HepG2 (cell line): ENCODE data around the gene MEIS3. TPM values are rescaled to one million over a fixed set of nuclear protein-coding genes. Genes with fewer than 3 reads are reported as not detected.

ENCODE experiments used
- ATAC-seq: fragments of 200-7000 bp; cut with Tn5 transposase; 3 replicates; pipeline ENCODE4 v1.9.1; 2020; ENCODE audit warnings: mild to moderate bottlenecking, moderate library complexity
- BruUV-seq: library from RNA; stranded (reverse); fragments of 400-500 nt; replicated peaks from 2 replicates; lab custom pipeline; 2021; lab: Mats Ljungman, UMichigan
- CTCF ChIA-PET: fragments of 300-600 bp; formaldehyde crosslinking; extraction: SDS; loops from one replicate; lab custom pipeline; 2021; ENCODE audit warnings: low total read pairs, inconsistent platforms, low intra/inter-chr PET ratio; lab: Yijun Ruan, JAX
- POLR2A ChIA-PET: fragments of 350-600 bp; sonication (Branson Sonifier 250); formaldehyde crosslinking; loops from one replicate; lab custom pipeline; 2020; ENCODE audit warnings: antibody characterized with exemption, inconsistent platforms; lab: Yijun Ruan, JAX
- DNase-seq: peaks from one replicate; pipeline ENCODE4 v3.0.0-alpha.2; 2015; ENCODE audit warnings: low spot score
- FAIRE-seq: peaks from 3 replicates; lab custom pipeline; 2011; peaks lifted over from hg19 to GRCh38; lab: Jason Lieb, UNC
- H2AFZ ChIP-seq: one replicate; pipeline ENCODE4 v1.6.1; 2011; ENCODE audit warnings: low read length, inconsistent platforms
- H3K27ac ChIP-seq: fragments of 300-600 bp; 3 replicates; pipeline ENCODE4 v1.8.0; 2011; ENCODE audit warnings: mixed run types, mild to moderate bottlenecking, mixed read lengths, low read length, inconsistent platforms; ENCODE audit not compliant: insufficient read depth; ENCODE audit errors: extremely low read length
- H3K27me3 ChIP-seq, 2 experiments: fragments of 200-600 bp in 1 of 2; 2 replicates in 1 of 2; 3 replicates in 1 of 2; pipeline versions ENCODE4 v1.6.0 to v1.8.0; 2011; ENCODE audit warnings: low read length in 2 of 2, mild to moderate bottlenecking in 2 of 2, moderate library complexity in 2 of 2, inconsistent platforms in 1 of 2; ENCODE audit not compliant: insufficient read depth in 2 of 2, control insufficient read depth in 1 of 2
- H3K36me3 ChIP-seq, 2 experiments: fragments of 200-600 bp in 1 of 2; replicated peaks in 1 of 2; 2 replicates in 1 of 2; 3 replicates in 1 of 2; pipeline versions ENCODE4 v1.5.1 to v1.8.0; 2011; ENCODE audit warnings: low read length in 2 of 2, inconsistent platforms in 1 of 2; ENCODE audit not compliant: insufficient read depth in 2 of 2, control insufficient read depth in 1 of 2
- H3K4me1 ChIP-seq: 2 replicates; pipeline ENCODE4 v1.5.1; 2012; ENCODE audit warnings: low read length, inconsistent platforms; ENCODE audit not compliant: insufficient read depth
- H3K4me2 ChIP-seq: 2 replicates; pipeline ENCODE4 v1.6.0; 2011; ENCODE audit warnings: low read depth, low read length, inconsistent platforms
- H3K4me3 ChIP-seq, 3 experiments: fragments of 200-600 bp in 1 of 3; sonication (generic), shearing (Covaris generic) in 1 of 3; replicated peaks in 1 of 3; 2 replicates each; pipeline ENCODE4 v1.5.1; 2011 to 2016; ENCODE audit warnings: low read length in 3 of 3, inconsistent platforms in 2 of 3, low read depth in 2 of 3, mild to moderate bottlenecking in 2 of 3, control low read depth in 1 of 3, mixed read lengths in 1 of 3; ENCODE audit not compliant: insufficient read depth in 1 of 3
- H3K79me2 ChIP-seq: one replicate; pipeline ENCODE4 v1.6.1; 2011; ENCODE audit warnings: low read length, inconsistent platforms; ENCODE audit not compliant: insufficient read depth
- H3K9ac ChIP-seq: 2 replicates; pipeline ENCODE4 v1.6.0; 2011; ENCODE audit warnings: mild to moderate bottlenecking, low read depth, low read length, inconsistent platforms; ENCODE audit not compliant: insufficient read depth
- H3K9me3 ChIP-seq: 2 replicates; pipeline ENCODE4 v1.5.1; 2012; ENCODE audit warnings: mild to moderate bottlenecking, low read length
- H4K20me1 ChIP-seq: 2 replicates; pipeline ENCODE4 v1.6.0; 2011; ENCODE audit warnings: inconsistent platforms, mild to moderate bottlenecking, low read length, moderate library complexity; ENCODE audit not compliant: insufficient read depth
- AGO2 ChIP-seq: fragments of 200-400 bp; formaldehyde crosslinking; optimal IDR thresholded peaks from 2 replicates; pipeline ENCODE3; 2017; ENCODE audit warnings: mild to moderate bottlenecking, low read depth, low read length, moderate library complexity
- HNRNPL ChIP-seq: fragments of 200-400 bp; formaldehyde crosslinking; IDR thresholded peaks from 2 replicates; pipeline ENCODE4 v1.6.1; 2017; ENCODE audit warnings: mild to moderate bottlenecking, low read depth, low read length
- RBFOX2 ChIP-seq: fragments of 200-400 bp; formaldehyde crosslinking; IDR thresholded peaks from 2 replicates; pipeline ENCODE4 v1.6.1; 2017; ENCODE audit warnings: low read depth, mild to moderate bottlenecking, low read length
- SIN3B ChIP-seq: fragments of 150-350 bp; IDR thresholded peaks from 2 replicates; pipeline ENCODE4 v1.6.1; 2014; ENCODE audit warnings: low read length
- STAG1 ChIP-seq: sonication (generic); formaldehyde crosslinking; IDR thresholded peaks from 2 replicates; pipeline ENCODE4 v1.4.0; 2020; ENCODE audit warnings: missing genetic modification reagents
- ZNF121 ChIP-seq: sonication (generic); formaldehyde crosslinking; IDR thresholded peaks from 2 replicates; pipeline ENCODE4 v1.5.0; 2020; ENCODE audit warnings: mild to moderate bottlenecking, missing genetic modification reagents
- ZNF367 ChIP-seq: sonication (generic); formaldehyde crosslinking; IDR thresholded peaks from 2 replicates; pipeline ENCODE4 v1.4.0; 2020; ENCODE audit warnings: missing genetic modification reagents, borderline replicate concordance
- ZNF530 ChIP-seq: sonication (generic); formaldehyde crosslinking; IDR thresholded peaks from 2 replicates; pipeline ENCODE4 v1.5.0; 2020; ENCODE audit warnings: low read depth, mild to moderate bottlenecking, missing genetic modification reagents
- ZNF749 ChIP-seq: sonication (generic); formaldehyde crosslinking; IDR thresholded peaks from 2 replicates; pipeline ENCODE4 v1.8.0; 2022; ENCODE audit warnings: mild to moderate bottlenecking, missing genetic modification reagents, moderate library complexity, borderline replicate concordance
- WGBS: methylation state at CpG from one replicate; pipeline ENCODE4 v1.1.6; 2017; ENCODE audit warnings: low lambda C conversion rate; 5-methylcytosine and 5-hydroxymethylcytosine counted together
- in situ Hi-C: cut with HindIII; loops from 2 replicates; pipeline ENCODE4 v1.10.0; 2017; ENCODE audit warnings: low pct_unique_long_range_greater_than_20kb; ENCODE audit not compliant: extremely low pct_ligation_motif_present
- intact Hi-C: fragments of 100-400 bp; cut with micrococcal nuclease; formaldehyde crosslinking; loops from one replicate; pipeline ENCODE4 v1.10.0; 2022; ENCODE audit not compliant: unreplicated experiment
- polyA plus RNA-seq, 8 experiments: library from polyadenylated mRNA; depleted of rRNA in 3 of 8; stranded (reverse) in 7 of 8; unstranded in 1 of 8; fragments of >200 nt; fragmentation: Illumina TruSeq in 4 of 8; extraction: Trizol in 4 of 8; gene quantifications; 2 replicates each; pipeline versions ENCODE4 v1.2.1 to v1.2.3, GENCODE V29; 2011 to 2016; ENCODE audit warnings: low read depth in 4 of 8, missing spikeins in 1 of 8, mixed read lengths in 1 of 8; ENCODE audit not compliant: insufficient read depth in 1 of 8
- total RNA-seq, 5 experiments: library from RNA; depleted of rRNA; stranded (reverse); fragments of >200 nt; fragmentation: Illumina TruSeq; extraction: Trizol; gene quantifications; 2 replicates each; pipeline ENCODE4 v1.2.3, GENCODE V29; 2016; ENCODE audit warnings: low read depth in 1 of 5
- TF ChIP-seq, protein P1 (sequence below): sonication (generic); formaldehyde crosslinking; IDR thresholded peaks from 2 replicates; pipeline ENCODE4 v1.5.1; 2020; ENCODE audit warnings: mild to moderate bottlenecking, missing genetic modification reagents, moderate library complexity
- TF ChIP-seq, protein P2 (sequence below): sonication (generic); formaldehyde crosslinking; IDR thresholded peaks from 2 replicates; pipeline ENCODE4 v1.5.0; 2020; ENCODE audit warnings: mild to moderate bottlenecking, missing genetic modification reagents, moderate library complexity

The MEIS3 gene
- total and polyA plus RNA-seq, 2 of the 13 experiments (the other 11 are each of a cell fraction or from before 2014, with no cell fraction given): 0.09 to 0.70 TPM

DNA sequence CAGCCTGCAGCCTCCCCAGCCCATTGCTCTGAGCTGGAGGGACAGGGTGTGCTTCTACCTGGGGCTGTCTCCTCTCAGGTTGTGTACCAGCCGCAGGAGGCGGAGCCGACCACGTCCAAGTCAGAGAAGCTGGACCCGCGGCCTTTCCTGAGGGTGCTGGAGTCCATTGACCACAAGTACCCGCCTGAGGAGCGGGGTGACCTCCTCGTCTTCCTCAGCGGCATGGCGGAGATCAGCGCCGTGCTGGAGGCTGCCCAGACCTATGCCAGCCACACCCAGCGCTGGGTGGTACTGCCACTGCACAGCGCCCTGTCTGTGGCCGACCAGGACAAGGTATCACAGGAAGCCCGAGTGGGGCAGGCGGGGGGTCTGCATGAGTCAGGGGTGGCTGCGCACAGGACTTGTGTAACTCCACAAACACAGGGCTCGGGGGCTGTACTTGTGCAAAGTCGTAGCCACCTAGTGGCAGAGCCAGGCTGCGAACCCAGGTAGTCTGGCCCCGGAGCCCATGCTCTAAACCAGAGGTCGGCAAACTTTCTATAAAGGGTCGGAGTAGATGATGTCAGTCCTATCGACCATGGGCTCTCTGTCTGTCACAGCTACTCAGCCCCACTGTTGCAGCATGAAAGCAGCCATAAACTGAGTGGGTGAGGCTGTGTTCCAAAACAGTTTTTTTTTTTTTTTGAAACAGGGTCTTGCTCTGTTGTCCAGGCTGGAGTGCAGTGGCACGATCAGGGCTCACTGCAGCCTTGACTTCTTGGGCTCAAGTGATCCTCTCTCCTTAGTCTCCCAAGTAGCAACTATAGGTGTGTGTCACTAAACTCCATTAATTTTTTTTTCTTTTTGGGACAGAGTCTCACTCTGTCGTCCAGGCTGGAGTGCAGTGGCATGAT, 61.3 kb downstream of the MEIS3 start:
- H3K4me1 ChIP-seq: peaks cover 12% of the 10 kb centered on the region
- 0 out of 2 replicates have a peak, but pooled peaks have one; percentile 31 for TF ChIP-seq ZNF749 (CRISPR knock-in tag)
- peak; percentile 32; the same call in 1 of the 2 replicates for TF ChIP-seq RBFOX2
- TF ChIP-seq STAG1 (CRISPR knock-in tag): peak; percentile 22; the same call in 1 of the 2 replicates
- peak; percentile 76; the same call in 1 of the 2 replicates for TF ChIP-seq ZNF121
- TF ChIP-seq ZNF367 (CRISPR knock-in tag): no peak
- TF ChIP-seq SIN3B: no peak
- no peak for TF ChIP-seq ZNF530 (CRISPR knock-in tag)
- TF ChIP-seq, protein P1, sequence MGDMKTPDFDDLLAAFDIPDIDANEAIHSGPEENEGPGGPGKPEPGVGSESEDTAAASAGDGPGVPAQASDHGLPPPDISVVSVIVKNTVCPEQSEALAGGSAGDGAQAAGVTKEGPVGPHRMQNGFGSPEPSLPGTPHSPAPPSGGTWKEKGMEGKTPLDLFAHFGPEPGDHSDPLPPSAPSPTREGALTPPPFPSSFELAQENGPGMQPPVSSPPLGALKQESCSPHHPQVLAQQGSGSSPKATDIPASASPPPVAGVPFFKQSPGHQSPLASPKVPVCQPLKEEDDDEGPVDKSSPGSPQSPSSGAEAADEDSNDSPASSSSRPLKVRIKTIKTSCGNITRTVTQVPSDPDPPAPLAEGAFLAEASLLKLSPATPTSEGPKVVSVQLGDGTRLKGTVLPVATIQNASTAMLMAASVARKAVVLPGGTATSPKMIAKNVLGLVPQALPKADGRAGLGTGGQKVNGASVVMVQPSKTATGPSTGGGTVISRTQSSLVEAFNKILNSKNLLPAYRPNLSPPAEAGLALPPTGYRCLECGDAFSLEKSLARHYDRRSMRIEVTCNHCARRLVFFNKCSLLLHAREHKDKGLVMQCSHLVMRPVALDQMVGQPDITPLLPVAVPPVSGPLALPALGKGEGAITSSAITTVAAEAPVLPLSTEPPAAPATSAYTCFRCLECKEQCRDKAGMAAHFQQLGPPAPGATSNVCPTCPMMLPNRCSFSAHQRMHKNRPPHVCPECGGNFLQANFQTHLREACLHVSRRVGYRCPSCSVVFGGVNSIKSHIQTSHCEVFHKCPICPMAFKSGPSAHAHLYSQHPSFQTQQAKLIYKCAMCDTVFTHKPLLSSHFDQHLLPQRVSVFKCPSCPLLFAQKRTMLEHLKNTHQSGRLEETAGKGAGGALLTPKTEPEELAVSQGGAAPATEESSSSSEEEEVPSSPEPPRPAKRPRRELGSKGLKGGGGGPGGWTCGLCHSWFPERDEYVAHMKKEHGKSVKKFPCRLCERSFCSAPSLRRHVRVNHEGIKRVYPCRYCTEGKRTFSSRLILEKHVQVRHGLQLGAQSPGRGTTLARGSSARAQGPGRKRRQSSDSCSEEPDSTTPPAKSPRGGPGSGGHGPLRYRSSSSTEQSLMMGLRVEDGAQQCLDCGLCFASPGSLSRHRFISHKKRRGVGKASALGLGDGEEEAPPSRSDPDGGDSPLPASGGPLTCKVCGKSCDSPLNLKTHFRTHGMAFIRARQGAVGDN (CRISPR knock-in tag): peak; percentile 24; the same call in 1 of the 2 replicates
- 0 out of 2 replicates have a peak, but pooled peaks have one; percentile 45 for TF ChIP-seq HNRNPL
- peak; percentile 53 for TF ChIP-seq AGO2
- TF ChIP-seq, protein P2, sequence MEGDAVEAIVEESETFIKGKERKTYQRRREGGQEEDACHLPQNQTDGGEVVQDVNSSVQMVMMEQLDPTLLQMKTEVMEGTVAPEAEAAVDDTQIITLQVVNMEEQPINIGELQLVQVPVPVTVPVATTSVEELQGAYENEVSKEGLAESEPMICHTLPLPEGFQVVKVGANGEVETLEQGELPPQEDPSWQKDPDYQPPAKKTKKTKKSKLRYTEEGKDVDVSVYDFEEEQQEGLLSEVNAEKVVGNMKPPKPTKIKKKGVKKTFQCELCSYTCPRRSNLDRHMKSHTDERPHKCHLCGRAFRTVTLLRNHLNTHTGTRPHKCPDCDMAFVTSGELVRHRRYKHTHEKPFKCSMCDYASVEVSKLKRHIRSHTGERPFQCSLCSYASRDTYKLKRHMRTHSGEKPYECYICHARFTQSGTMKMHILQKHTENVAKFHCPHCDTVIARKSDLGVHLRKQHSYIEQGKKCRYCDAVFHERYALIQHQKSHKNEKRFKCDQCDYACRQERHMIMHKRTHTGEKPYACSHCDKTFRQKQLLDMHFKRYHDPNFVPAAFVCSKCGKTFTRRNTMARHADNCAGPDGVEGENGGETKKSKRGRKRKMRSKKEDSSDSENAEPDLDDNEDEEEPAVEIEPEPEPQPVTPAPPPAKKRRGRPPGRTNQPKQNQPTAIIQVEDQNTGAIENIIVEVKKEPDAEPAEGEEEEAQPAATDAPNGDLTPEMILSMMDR (CRISPR knock-in tag): peak; percentile 44; the same call in 1 of the 2 replicates
- TF ChIP-seq, all 625 proteins: peak for 8
- H3K9ac ChIP-seq: no peak overlapping the region
- DNase-seq: peak; percentile 22
- H2AFZ ChIP-seq: no peak overlapping the region
- H3K27me3 ChIP-seq: no peaks in the 10 kb centered on the region
- ChIA-PET CTCF (no interaction called here), POLR2A (no interaction called here)
- peaks cover 37 to 70% of the 10 kb centered on the region in 2 experiments for H3K36me3 ChIP-seq
- in situ Hi-C loops: no loop called here
- H3K9me3 ChIP-seq: no peaks in the 10 kb centered on the region
- ATAC-seq: peak; percentile 45; the same call in 2 of the 3 replicates
- WGBS: 93% methylated on average over 18 of the region's 28 CpGs
- no TSS peak for BruUV-seq
- FAIRE-seq: no peak
- H4K20me1 ChIP-seq: peaks cover 4% of the 10 kb centered on the region; the same call in 1 of the 2 replicates
- intact Hi-C loops: no loop called here
- peaks cover 3% of the 10 kb centered on the region for H3K79me2 ChIP-seq
- no peak overlapping the region for H3K27ac ChIP-seq
- H3K4me3 ChIP-seq: no peak overlapping the region
- H3K4me2 ChIP-seq: no peak overlapping the region
